HEK293 (cell line): ENCODE results near the gene SH3PXD2B.

Experiments used
- OVOL3 ChIP-seq: fragments of 450-650 bp; formaldehyde crosslinking; IDR thresholded peaks from 2 replicates; pipeline ENCODE4 v1.5.1; 2016; ENCODE audit warnings: missing biosample characterization, missing genetic modification characterization
- SALL2 ChIP-seq: fragments of 450-650 bp; formaldehyde crosslinking; IDR thresholded peaks from 2 replicates; pipeline ENCODE4 v1.5.0; 2017; ENCODE audit warnings: missing biosample characterization, mild to moderate bottlenecking, missing genetic modification characterization, borderline replicate concordance
- SCRT2 ChIP-seq: fragments of 450-650 bp; formaldehyde crosslinking; IDR thresholded peaks from 2 replicates; pipeline ENCODE4 v1.5.1; 2016; ENCODE audit warnings: missing biosample characterization, missing genetic modification characterization
- ZNF140 ChIP-seq: fragments of 450-650 bp; formaldehyde crosslinking; IDR thresholded peaks from 2 replicates; pipeline ENCODE4 v1.5.1; 2016; ENCODE audit warnings: missing biosample characterization, missing genetic modification characterization
- ZNF274 ChIP-seq, 2 experiments: fragments of 200-500 bp in 1 of 2; fragments of 450-650 bp in 1 of 2; sonication (Bioruptor generic) in 1 of 2; formaldehyde crosslinking in 1 of 2; IDR thresholded peaks; 2 replicates each; pipeline versions ENCODE4 v1.5.1 to v1.6.1; 2014 to 2016; ENCODE audit warnings: borderline replicate concordance in 1 of 2, inconsistent platforms in 1 of 2, low read length in 1 of 2, missing biosample characterization in 1 of 2, missing genetic modification characterization in 1 of 2
- ZNF530 ChIP-seq: fragments of 450-650 bp; formaldehyde crosslinking; IDR thresholded peaks from 2 replicates; pipeline ENCODE4 v1.5.1; 2016; ENCODE audit warnings: low read depth, missing biosample characterization, missing genetic modification characterization
- ZNF768 ChIP-seq: fragments of 450-650 bp; formaldehyde crosslinking; IDR thresholded peaks from 2 replicates; pipeline ENCODE4 v1.5.1; 2018; ENCODE audit warnings: missing biosample characterization, mild to moderate bottlenecking, missing genetic modification characterization
- ZNF776 ChIP-seq: fragments of 450-650 bp; formaldehyde crosslinking; IDR thresholded peaks from 2 replicates; pipeline ENCODE4 v1.5.0; 2017; ENCODE audit warnings: missing biosample characterization, missing genetic modification characterization, borderline replicate concordance
- ZSCAN16 ChIP-seq: fragments of 450-650 bp; formaldehyde crosslinking; IDR thresholded peaks from 2 replicates; pipeline ENCODE4 v1.5.1; 2016; ENCODE audit warnings: missing biosample characterization, missing genetic modification characterization
- TF ChIP-seq, protein P1 (sequence below): fragments of 450-650 bp; formaldehyde crosslinking; IDR thresholded peaks from 2 replicates; pipeline ENCODE4 v1.5.1; 2016; ENCODE audit warnings: missing biosample characterization, missing genetic modification characterization
- TF ChIP-seq, protein P2 (sequence below): fragments of 450-650 bp; formaldehyde crosslinking; IDR thresholded peaks from 2 replicates; pipeline ENCODE4 v1.5.1; 2016; ENCODE audit warnings: missing biosample characterization, missing genetic modification characterization
- TF ChIP-seq, protein P3 (sequence below): fragments of 450-650 bp; formaldehyde crosslinking; IDR thresholded peaks from 2 replicates; pipeline ENCODE4 v1.5.1; 2016; ENCODE audit warnings: missing biosample characterization, missing genetic modification characterization

DNA sequence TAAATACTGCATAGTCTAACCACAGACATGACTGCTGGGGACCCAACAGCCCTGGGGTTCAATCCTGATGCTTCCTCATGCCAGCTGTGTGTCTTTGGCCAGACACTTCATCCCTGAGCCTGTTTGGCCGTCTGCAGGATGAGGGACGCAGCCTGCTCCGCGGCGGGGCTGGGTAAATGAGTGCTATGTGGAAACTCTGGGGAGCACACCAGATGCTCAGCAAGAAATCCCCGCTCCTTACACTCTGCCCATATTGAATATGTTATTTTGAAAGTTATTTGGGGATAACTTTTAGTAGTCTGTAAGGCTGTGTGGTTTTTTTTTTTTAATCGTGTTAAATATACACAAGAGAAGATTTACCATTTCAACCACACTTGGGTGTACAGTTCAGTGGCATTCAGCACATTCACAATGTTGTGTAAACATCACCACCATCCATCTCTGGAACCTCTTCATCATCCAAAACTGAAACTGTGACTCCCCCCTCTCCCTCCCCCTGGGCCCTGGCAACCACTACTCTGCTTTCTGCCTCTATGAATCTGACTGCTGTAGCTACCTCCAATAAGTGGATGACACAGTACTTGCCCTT lies 42.7 kb downstream of the SH3PXD2B start:
- TF ChIP-seq ZNF274 (IDR thresholded peaks at IDR 0.05; ENCODE audit: low read length) (no peak), ZNF274 (tag by site-specific recombination; IDR thresholded peaks at IDR 0.05; ENCODE audit: borderline replicate concordance) (no peak), SALL2 (no peak), ZSCAN16 (tag by site-specific recombination) (no peak), ZNF530 (tag by site-specific recombination) (no peak), ZNF768 (no peak), ZNF776 (tag by site-specific recombination) (no peak), SCRT2 (tag by site-specific recombination) (no peak), ZNF140 (no peak), OVOL3 (tag by site-specific recombination) (no peak)
- TF ChIP-seq, protein P1, sequence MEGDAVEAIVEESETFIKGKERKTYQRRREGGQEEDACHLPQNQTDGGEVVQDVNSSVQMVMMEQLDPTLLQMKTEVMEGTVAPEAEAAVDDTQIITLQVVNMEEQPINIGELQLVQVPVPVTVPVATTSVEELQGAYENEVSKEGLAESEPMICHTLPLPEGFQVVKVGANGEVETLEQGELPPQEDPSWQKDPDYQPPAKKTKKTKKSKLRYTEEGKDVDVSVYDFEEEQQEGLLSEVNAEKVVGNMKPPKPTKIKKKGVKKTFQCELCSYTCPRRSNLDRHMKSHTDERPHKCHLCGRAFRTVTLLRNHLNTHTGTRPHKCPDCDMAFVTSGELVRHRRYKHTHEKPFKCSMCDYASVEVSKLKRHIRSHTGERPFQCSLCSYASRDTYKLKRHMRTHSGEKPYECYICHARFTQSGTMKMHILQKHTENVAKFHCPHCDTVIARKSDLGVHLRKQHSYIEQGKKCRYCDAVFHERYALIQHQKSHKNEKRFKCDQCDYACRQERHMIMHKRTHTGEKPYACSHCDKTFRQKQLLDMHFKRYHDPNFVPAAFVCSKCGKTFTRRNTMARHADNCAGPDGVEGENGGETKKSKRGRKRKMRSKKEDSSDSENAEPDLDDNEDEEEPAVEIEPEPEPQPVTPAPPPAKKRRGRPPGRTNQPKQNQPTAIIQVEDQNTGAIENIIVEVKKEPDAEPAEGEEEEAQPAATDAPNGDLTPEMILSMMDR (tag by site-specific recombination), result no peak
- TF ChIP-seq, protein P2, sequence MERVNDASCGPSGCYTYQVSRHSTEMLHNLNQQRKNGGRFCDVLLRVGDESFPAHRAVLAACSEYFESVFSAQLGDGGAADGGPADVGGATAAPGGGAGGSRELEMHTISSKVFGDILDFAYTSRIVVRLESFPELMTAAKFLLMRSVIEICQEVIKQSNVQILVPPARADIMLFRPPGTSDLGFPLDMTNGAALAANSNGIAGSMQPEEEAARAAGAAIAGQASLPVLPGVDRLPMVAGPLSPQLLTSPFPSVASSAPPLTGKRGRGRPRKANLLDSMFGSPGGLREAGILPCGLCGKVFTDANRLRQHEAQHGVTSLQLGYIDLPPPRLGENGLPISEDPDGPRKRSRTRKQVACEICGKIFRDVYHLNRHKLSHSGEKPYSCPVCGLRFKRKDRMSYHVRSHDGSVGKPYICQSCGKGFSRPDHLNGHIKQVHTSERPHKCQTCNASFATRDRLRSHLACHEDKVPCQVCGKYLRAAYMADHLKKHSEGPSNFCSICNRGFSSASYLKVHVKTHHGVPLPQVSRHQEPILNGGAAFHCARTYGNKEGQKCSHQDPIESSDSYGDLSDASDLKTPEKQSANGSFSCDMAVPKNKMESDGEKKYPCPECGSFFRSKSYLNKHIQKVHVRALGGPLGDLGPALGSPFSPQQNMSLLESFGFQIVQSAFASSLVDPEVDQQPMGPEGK (tag by site-specific recombination), result no peak
- TF ChIP-seq, protein P3, sequence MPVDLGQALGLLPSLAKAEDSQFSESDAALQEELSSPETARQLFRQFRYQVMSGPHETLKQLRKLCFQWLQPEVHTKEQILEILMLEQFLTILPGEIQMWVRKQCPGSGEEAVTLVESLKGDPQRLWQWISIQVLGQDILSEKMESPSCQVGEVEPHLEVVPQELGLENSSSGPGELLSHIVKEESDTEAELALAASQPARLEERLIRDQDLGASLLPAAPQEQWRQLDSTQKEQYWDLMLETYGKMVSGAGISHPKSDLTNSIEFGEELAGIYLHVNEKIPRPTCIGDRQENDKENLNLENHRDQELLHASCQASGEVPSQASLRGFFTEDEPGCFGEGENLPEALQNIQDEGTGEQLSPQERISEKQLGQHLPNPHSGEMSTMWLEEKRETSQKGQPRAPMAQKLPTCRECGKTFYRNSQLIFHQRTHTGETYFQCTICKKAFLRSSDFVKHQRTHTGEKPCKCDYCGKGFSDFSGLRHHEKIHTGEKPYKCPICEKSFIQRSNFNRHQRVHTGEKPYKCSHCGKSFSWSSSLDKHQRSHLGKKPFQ (tag by site-specific recombination), result no peak
